Ovary (tissue), 9 donors: ENCODE results near the gene AGO1. TPM values are rescaled to one million over a fixed set of nuclear protein-coding genes. Genes with fewer than 3 reads are reported as not detected.
A peak's percentile ranks its signal among the peaks of the same experiment; 100 is the strongest.
"Not testable (repeated sequence)": the region's sequence is repeated elsewhere in the genome, so short reads cannot be mapped to it uniquely, and the experiment has no call there.

Source experiments
- DNase-seq, 5 donors: peaks; one replicate each; pipeline ENCODE4 v3.0.0-alpha.2; 2019 to 2020
- H3K27ac ChIP-seq, 2 donors: fragments of 200-600 bp; one replicate each; pipeline versions ENCODE4 v1.5.1 to v1.8.0; 2019 to 2022
- H3K27me3 ChIP-seq: fragments of 200-600 bp; one replicate; pipeline ENCODE4 v1.8.0; 2022
- H3K36me3 ChIP-seq: fragments of 200-600 bp; sonication (generic); one replicate; pipeline ENCODE4 v1.5.1; 2019
- H3K4me1 ChIP-seq: one replicate; pipeline ENCODE4 v1.8.1; 2013; ENCODE audit warnings: mild to moderate bottlenecking, moderate library complexity; ENCODE audit not compliant: insufficient read depth
- H3K4me3 ChIP-seq: fragments of 200-600 bp; sonication (generic); one replicate; pipeline ENCODE4 v1.5.1; 2017
- H3K9me3 ChIP-seq, 2 donors: fragments of 200-600 bp in 1 of 2; sonication (generic) in 1 of 2; one replicate each; pipeline versions ENCODE4 v1.5.1 to v1.8.1; 2013 to 2019; ENCODE audit warnings: mild to moderate bottlenecking in 1 of 2, moderate library complexity in 1 of 2
- EP300 ChIP-seq: sonication (generic); formaldehyde crosslinking; IDR thresholded peaks from one replicate; pipeline ENCODE4 v1.6.1; 2017; ENCODE audit warnings: antibody characterized with exemption
- POLR2A ChIP-seq: fragments of 450-650 bp; IDR thresholded peaks from one replicate; pipeline ENCODE4 v1.6.1; 2017; ENCODE audit warnings: antibody characterized with exemption, mild to moderate bottlenecking, moderate library complexity
- whole genome bisulfite sequencing, 3 donors: extraction: QIAGEN DNeasy Blood & Tissue Kit in 1 of 3; methylation state at CpG; one replicate each; pipeline versions ENCODE4 v1.1.5 to v1.1.7; 2013 to 2017; 5-methylcytosine and 5-hydroxymethylcytosine counted together
- intact Hi-C, 4 donors: fragments of 100-400 bp; cut with DNase I; formaldehyde crosslinking; loops; one replicate each; pipeline versions ENCODE4 v1.11.0 to v1.15.1; 2022 to 2023
- polyA plus RNA-seq, 2 donors: library from polyadenylated mRNA; stranded (reverse); fragments of 200-250 nt in 1 of 2; fragments of 350-450 nt in 1 of 2; fragmentation: Illumina TruSeq in 1 of 2; extraction: RNeasy Lipid Tissue Mini Kit (QIAGEN cat#74804) in 1 of 2; gene quantifications; one replicate each; pipeline ENCODE4 v1.2.3, GENCODE V29; 2013 to 2014
- total RNA-seq, 7 donors: library from RNA; depleted of rRNA in 2 of 7; stranded (reverse); fragments of >200 nt in 2 of 7; fragmentation: NEBNext Ultra II Directional in 3 of 7; extraction: Animal tissue kit (Norgen Biotek cat#: 25700) in 3 of 7; gene quantifications; one replicate each; pipeline versions ENCODE4 v1.1.0 to v1.2.4, GENCODE V29; 2016 to 2023
- TF ChIP-seq, protein P1 (sequence below), 3 donors: fragments of 450-650 bp in 2 of 3; fragments of 200-600 bp in 1 of 3; IDR thresholded peaks; one replicate each; pipeline versions ENCODE4 v1.5.1 to v1.8.0; 2016 to 2022; ENCODE audit warnings: antibody characterized with exemption in 3 of 3, mild to moderate bottlenecking in 1 of 3
- donor health status: DM: no; HTN: no; CAD: no; lungs with moderate emphysema.
- donor health status: DM: no; HTN: no; CAD: no.
- donor health status: Bipolar disorder and iron deficiency.
- donor health status: DM: yes; HTN: yes; CAD: no.
- donor health status: DM: no; HTN: no; CAD: no.
- donor health status: DM: yes; HTN: yes; CAD: no.

AGO1 gene
- total and polyA plus RNA-seq, 9 donors = 5.1 to 34.0 (median 27.6) TPM

GRCh38 chr1:35873243-35873750 is 9.7 kb upstream of the AGO1 start:
- TF ChIP-seq EP300 (no peak), POLR2A (no peak)
- TF ChIP-seq, protein P1, sequence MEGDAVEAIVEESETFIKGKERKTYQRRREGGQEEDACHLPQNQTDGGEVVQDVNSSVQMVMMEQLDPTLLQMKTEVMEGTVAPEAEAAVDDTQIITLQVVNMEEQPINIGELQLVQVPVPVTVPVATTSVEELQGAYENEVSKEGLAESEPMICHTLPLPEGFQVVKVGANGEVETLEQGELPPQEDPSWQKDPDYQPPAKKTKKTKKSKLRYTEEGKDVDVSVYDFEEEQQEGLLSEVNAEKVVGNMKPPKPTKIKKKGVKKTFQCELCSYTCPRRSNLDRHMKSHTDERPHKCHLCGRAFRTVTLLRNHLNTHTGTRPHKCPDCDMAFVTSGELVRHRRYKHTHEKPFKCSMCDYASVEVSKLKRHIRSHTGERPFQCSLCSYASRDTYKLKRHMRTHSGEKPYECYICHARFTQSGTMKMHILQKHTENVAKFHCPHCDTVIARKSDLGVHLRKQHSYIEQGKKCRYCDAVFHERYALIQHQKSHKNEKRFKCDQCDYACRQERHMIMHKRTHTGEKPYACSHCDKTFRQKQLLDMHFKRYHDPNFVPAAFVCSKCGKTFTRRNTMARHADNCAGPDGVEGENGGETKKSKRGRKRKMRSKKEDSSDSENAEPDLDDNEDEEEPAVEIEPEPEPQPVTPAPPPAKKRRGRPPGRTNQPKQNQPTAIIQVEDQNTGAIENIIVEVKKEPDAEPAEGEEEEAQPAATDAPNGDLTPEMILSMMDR (IDR thresholded peaks at IDR 0.05) = no peak
- intact Hi-C loops = no loop called here
- 76 to 87% (median 83%) methylated on average over 4 of the region's 4 CpGs for WGBS, 3 donors

GRCh38 chr1:35874115-35874514 is 8.9 kb upstream of the AGO1 start:
- H3K4me3 ChIP-seq, H3K27ac ChIP-seq, DNase-seq, H3K9me3 ChIP-seq, H3K4me1 ChIP-seq, H3K27me3 ChIP-seq, intact Hi-C loops, H3K36me3 ChIP-seq: not testable (repeated sequence)
- 77 to 90% (median 78%) methylated on average over 4 of the region's 4 CpGs for WGBS, 3 donors

More at GRCh38 chr1:35873243-35873750, 9.7 kb upstream of the AGO1 start:
- no peaks in the 10 kb centered on the region for H3K4me1 ChIP-seq
- H3K9me3 ChIP-seq = no peaks in the 10 kb centered on the region
- H3K27me3 ChIP-seq = no peaks in the 10 kb centered on the region
- no peak overlapping the region for H3K27ac ChIP-seq
- no peak overlapping the region for H3K4me3 ChIP-seq
- H3K36me3 ChIP-seq = no peaks in the 10 kb centered on the region
- no peak for DNase-seq

GRCh38 chr1:35876988-35877387 is 6.0 kb upstream of the AGO1 start:
- Histone ChIP-seq H3K27me3 (no peaks in the 10 kb centered on the region), H3K4me3 (no peak overlapping the region), H3K4me1 (no peaks in the 10 kb centered on the region), H3K27ac (no peak overlapping the region), H3K9me3 (no peaks in the 10 kb centered on the region), H3K36me3 (no peaks in the 10 kb centered on the region)
- DNase-seq = no peak
- intact Hi-C loops = no loop called here
- TF ChIP-seq, protein P1 (IDR thresholded peaks at IDR 0.05) = no peak
- no peak for TF ChIP-seq EP300
- TF ChIP-seq POLR2A = no peak
- 32 to 40% (median 39%) methylated on average over 5 of the region's 5 CpGs for WGBS, 3 donors

- no peaks in the 10 kb centered on the region for H3K27me3 ChIP-seq
- no peaks in the 10 kb centered on the region for H3K36me3 ChIP-seq
- H3K27ac ChIP-seq = no peak overlapping the region
- WGBS, 3 donors = 36 to 47% (median 41%) methylated on average over 4 of the region's 4 CpGs
- TF ChIP-seq POLR2A = no peak
- TF ChIP-seq, protein P1 (IDR thresholded peaks at IDR 0.05) = no peak
- no peak for TF ChIP-seq EP300
- DNase-seq = no peak
- H3K4me1 ChIP-seq = peaks cover 4% of the 10 kb centered on the region
- H3K9me3 ChIP-seq = no peaks in the 10 kb centered on the region
- no peak overlapping the region for H3K4me3 ChIP-seq
- intact Hi-C loops = loop anchor here in 1 of 4 donors (5.0 kb wide), 1 partner anchor 205 kb away; the partner anchor contains the start of gene ADPRS
These were observed 1.1 kb upstream of the AGO1 start for GRCh38 chr1:35881850-35882273.

- peak overlapping the region in 1 of 2 donors; percentile 72 for H3K27ac ChIP-seq
- H3K36me3 ChIP-seq = no peaks in the 10 kb centered on the region
- peaks cover 4% of the 10 kb centered on the region for H3K4me1 ChIP-seq
- DNase-seq = no peak
- intact Hi-C loops = loop anchor here in 1 of 4 donors (5.0 kb wide), 1 partner anchor 205 kb away; the partner anchor contains the start of gene ADPRS
- peak overlapping the region; percentile 99 for H3K4me3 ChIP-seq
- WGBS, 3 donors = 39 to 46% (median 40%) methylated on average over 16 of the region's 16 CpGs
- TF ChIP-seq POLR2A = no peak
- no peak for TF ChIP-seq EP300
- TF ChIP-seq, protein P1 (IDR thresholded peaks at IDR 0.05) = no peak
- no peaks in the 10 kb centered on the region for H3K27me3 ChIP-seq
- no peaks in the 10 kb centered on the region for H3K9me3 ChIP-seq
These were observed 444 bp upstream of the AGO1 start for GRCh38 chr1:35882586-35882944.
